ENCODE measurements around the gene SH3BP2.

- TF ChIP-seq CTCF (conservative IDR thresholded peaks at IDR 0.05; ENCODE audit: low read depth, low read length) (no peak), EZH2 (IDR thresholded peaks at IDR 0.05; ENCODE audit: low read length, unreplicated experiment) (no peak)
Observed at GRCh38 chr4:2794486-2795299, 1.8 kb downstream of the SH3BP2 start.

Measured in PC-3 (cell line).